Measurements from ENCODE around the gene GRIN2A. TPM values are rescaled to one million over a fixed set of nuclear protein-coding genes. Genes with fewer than 3 reads are reported as not detected.

GRIN2A gene
- polyA plus RNA-seq, 1 donor from 2014 or later, result 0.11 TPM

DNA sequence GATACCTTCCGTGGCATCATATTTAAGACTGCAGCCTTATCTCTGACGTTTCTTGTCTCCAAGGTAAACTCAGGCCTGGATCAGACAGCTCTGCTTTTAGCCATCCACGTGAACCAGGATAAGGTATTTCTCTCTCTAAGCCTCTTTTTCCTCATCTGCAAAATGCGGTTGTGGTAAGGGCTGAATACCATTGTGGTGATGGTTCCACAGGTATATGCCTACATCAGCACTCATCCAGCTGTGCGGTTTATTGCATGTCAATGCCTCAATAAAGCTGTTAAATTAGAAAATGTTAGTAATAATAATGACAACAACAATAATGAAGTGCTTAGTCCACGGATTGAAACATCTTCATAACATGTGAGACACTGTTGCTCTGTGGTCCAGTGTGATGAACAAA is 104.4 kb downstream of the GRIN2A start:
- no peak overlapping the region for H3K27ac ChIP-seq (ENCODE audit: low read length)
- no peak overlapping the region for H3K4me3 ChIP-seq (ENCODE audit: low read length)
- H4K20me1 ChIP-seq (ENCODE audit: insufficient read depth), result no peaks in the 10 kb centered on the region
- H2AFZ ChIP-seq (ENCODE audit: low read depth, low read length), result no peak overlapping the region
- no peaks in the 10 kb centered on the region for H3K36me3 ChIP-seq (ENCODE audit: insufficient read depth, low read length)
- H3K9me3 ChIP-seq (ENCODE audit: low read length), result no peaks in the 10 kb centered on the region
- H3K9ac ChIP-seq (ENCODE audit: low read length), result no peak overlapping the region
- no peak overlapping the region for H3K4me2 ChIP-seq (ENCODE audit: low read length)
- TF ChIP-seq SMC3 (conservative IDR thresholded peaks at IDR 0.05; ENCODE audit: poor library complexity), result no peak
- no peak for TF ChIP-seq POLR2AphosphoS5 (IDR thresholded peaks at IDR 0.05)
- TF ChIP-seq TAF1 (IDR thresholded peaks at IDR 0.05; ENCODE audit: low read depth), result no peak
- no peak for TF ChIP-seq MXI1 (conservative IDR thresholded peaks at IDR 0.05; ENCODE audit: poor library complexity, severe bottlenecking)
- TF ChIP-seq, protein P1, sequence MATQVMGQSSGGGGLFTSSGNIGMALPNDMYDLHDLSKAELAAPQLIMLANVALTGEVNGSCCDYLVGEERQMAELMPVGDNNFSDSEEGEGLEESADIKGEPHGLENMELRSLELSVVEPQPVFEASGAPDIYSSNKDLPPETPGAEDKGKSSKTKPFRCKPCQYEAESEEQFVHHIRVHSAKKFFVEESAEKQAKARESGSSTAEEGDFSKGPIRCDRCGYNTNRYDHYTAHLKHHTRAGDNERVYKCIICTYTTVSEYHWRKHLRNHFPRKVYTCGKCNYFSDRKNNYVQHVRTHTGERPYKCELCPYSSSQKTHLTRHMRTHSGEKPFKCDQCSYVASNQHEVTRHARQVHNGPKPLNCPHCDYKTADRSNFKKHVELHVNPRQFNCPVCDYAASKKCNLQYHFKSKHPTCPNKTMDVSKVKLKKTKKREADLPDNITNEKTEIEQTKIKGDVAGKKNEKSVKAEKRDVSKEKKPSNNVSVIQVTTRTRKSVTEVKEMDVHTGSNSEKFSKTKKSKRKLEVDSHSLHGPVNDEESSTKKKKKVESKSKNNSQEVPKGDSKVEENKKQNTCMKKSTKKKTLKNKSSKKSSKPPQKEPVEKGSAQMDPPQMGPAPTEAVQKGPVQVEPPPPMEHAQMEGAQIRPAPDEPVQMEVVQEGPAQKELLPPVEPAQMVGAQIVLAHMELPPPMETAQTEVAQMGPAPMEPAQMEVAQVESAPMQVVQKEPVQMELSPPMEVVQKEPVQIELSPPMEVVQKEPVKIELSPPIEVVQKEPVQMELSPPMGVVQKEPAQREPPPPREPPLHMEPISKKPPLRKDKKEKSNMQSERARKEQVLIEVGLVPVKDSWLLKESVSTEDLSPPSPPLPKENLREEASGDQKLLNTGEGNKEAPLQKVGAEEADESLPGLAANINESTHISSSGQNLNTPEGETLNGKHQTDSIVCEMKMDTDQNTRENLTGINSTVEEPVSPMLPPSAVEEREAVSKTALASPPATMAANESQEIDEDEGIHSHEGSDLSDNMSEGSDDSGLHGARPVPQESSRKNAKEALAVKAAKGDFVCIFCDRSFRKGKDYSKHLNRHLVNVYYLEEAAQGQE (IDR thresholded peaks at IDR 0.05; ENCODE audit: borderline replicate concordance), result no peak
- no peak for TF ChIP-seq RAD21 (conservative IDR thresholded peaks at IDR 0.05)
- TF ChIP-seq EP300 (conservative IDR thresholded peaks at IDR 0.05; ENCODE audit: poor library complexity, severe bottlenecking), result no peak
- TF ChIP-seq EZH2 (IDR thresholded peaks at IDR 0.05; ENCODE audit: borderline replicate concordance, insufficient read depth, low read length, poor library complexity, severe bottlenecking), result no peak
- TF ChIP-seq, protein P2, sequence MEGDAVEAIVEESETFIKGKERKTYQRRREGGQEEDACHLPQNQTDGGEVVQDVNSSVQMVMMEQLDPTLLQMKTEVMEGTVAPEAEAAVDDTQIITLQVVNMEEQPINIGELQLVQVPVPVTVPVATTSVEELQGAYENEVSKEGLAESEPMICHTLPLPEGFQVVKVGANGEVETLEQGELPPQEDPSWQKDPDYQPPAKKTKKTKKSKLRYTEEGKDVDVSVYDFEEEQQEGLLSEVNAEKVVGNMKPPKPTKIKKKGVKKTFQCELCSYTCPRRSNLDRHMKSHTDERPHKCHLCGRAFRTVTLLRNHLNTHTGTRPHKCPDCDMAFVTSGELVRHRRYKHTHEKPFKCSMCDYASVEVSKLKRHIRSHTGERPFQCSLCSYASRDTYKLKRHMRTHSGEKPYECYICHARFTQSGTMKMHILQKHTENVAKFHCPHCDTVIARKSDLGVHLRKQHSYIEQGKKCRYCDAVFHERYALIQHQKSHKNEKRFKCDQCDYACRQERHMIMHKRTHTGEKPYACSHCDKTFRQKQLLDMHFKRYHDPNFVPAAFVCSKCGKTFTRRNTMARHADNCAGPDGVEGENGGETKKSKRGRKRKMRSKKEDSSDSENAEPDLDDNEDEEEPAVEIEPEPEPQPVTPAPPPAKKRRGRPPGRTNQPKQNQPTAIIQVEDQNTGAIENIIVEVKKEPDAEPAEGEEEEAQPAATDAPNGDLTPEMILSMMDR (IDR thresholded peaks at IDR 0.05; ENCODE audit: poor library complexity, severe bottlenecking), result no peak
- H3F3A ChIP-seq (ENCODE audit: insufficient read depth, low read length, poor library complexity, severe bottlenecking), result no peaks in the 10 kb centered on the region
- no peaks in the 10 kb centered on the region for H3K79me2 ChIP-seq (replicated peaks; ENCODE audit: insufficient read depth, low read length)
- H3K9me2 ChIP-seq (ENCODE audit: insufficient read depth, low read length), result no peaks in the 10 kb centered on the region
- H3K27me3 ChIP-seq (ENCODE audit: insufficient read depth, low read depth, low read length), result no peaks in the 10 kb centered on the region

DNA sequence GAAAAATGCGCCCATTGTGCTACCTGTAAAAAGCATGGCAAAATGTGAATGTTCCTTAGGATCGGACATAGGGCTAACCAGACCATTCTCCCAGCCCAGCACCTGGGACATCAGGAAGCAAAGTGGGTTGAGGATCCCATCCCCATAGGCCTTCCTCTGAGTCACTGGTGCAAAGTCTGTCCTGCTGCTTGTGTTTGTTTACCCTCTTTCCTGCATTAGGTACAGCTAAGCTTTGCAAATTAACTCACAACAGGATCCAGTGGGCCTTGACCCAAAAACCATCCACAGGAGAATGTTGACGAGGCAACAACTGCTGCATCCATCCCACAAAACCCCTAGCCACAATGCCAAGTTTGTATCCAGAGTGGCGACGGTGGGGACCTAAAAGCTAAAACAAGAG is 106.2 kb downstream of the GRIN2A start:
- no peak overlapping the region for H3K4me3 ChIP-seq (ENCODE audit: low read length)
- no peaks in the 10 kb centered on the region for H3K9me2 ChIP-seq (ENCODE audit: insufficient read depth, low read length)
- no peak for TF ChIP-seq EP300 (conservative IDR thresholded peaks at IDR 0.05; ENCODE audit: poor library complexity, severe bottlenecking)
- TF ChIP-seq POLR2AphosphoS5 (IDR thresholded peaks at IDR 0.05), result no peak
- TF ChIP-seq, protein P1 (IDR thresholded peaks at IDR 0.05; ENCODE audit: borderline replicate concordance), result no peak
- TF ChIP-seq, protein P2 (IDR thresholded peaks at IDR 0.05; ENCODE audit: poor library complexity, severe bottlenecking), result no peak
- TF ChIP-seq MXI1 (conservative IDR thresholded peaks at IDR 0.05; ENCODE audit: poor library complexity, severe bottlenecking), result no peak
- TF ChIP-seq SMC3 (conservative IDR thresholded peaks at IDR 0.05; ENCODE audit: poor library complexity), result no peak
- TF ChIP-seq RAD21 (conservative IDR thresholded peaks at IDR 0.05), result no peak
- no peak for TF ChIP-seq TAF1 (IDR thresholded peaks at IDR 0.05; ENCODE audit: low read depth)
- TF ChIP-seq EZH2 (IDR thresholded peaks at IDR 0.05; ENCODE audit: borderline replicate concordance, insufficient read depth, low read length, poor library complexity, severe bottlenecking), result no peak
- H4K20me1 ChIP-seq (ENCODE audit: insufficient read depth), result no peaks in the 10 kb centered on the region
- no peaks in the 10 kb centered on the region for H3K79me2 ChIP-seq (replicated peaks; ENCODE audit: insufficient read depth, low read length)
- H3K36me3 ChIP-seq (ENCODE audit: insufficient read depth, low read length), result no peaks in the 10 kb centered on the region
- H3F3A ChIP-seq (ENCODE audit: insufficient read depth, low read length, poor library complexity, severe bottlenecking), result no peaks in the 10 kb centered on the region
- no peak overlapping the region for H3K9ac ChIP-seq (ENCODE audit: low read length)
- H3K27me3 ChIP-seq (ENCODE audit: insufficient read depth, low read depth, low read length), result no peaks in the 10 kb centered on the region
- H3K9me3 ChIP-seq (ENCODE audit: low read length), result no peaks in the 10 kb centered on the region
- no peak overlapping the region for H3K4me2 ChIP-seq (ENCODE audit: low read length)
- no peak overlapping the region for H3K27ac ChIP-seq (ENCODE audit: low read length)
- no peak overlapping the region for H2AFZ ChIP-seq (ENCODE audit: low read depth, low read length)
